ENCODE data around the gene GUCY1A2. TPM values are rescaled to one million over a fixed set of nuclear protein-coding genes. Genes with fewer than 3 reads are reported as not detected.

The GUCY1A2 gene
- total RNA-seq, 2 donors from 2014 or later, result 0.77 to 1.2 TPM

- Histone ChIP-seq H3K4me3 (no peak overlapping the region), H3K27ac (no peak overlapping the region), H3K27me3 (no peaks in the 10 kb centered on the region), H3K4me1 (no peaks in the 10 kb centered on the region), H3K9ac (ENCODE audit: low read depth in 2 of 2, low read length in 2 of 2) (no peak overlapping the region), H3K9me3 (no peaks in the 10 kb centered on the region), H3K36me3 (no peaks in the 10 kb centered on the region)
- no peak for TF ChIP-seq CTCF (IDR thresholded peaks at IDR 0.05)
- intact Hi-C loops (cut with DNase I), result no loop called here
- no peak for DNase-seq
Measured at GRCh38 chr11:106950067-106950491, 68.2 kb downstream of the GUCY1A2 start.

- no peaks in the 10 kb centered on the region for H3K9me3 ChIP-seq
- no peak overlapping the region for H3K9ac ChIP-seq (ENCODE audit: low read depth in 2 of 2, low read length in 2 of 2)
- H3K4me1 ChIP-seq, result no peaks in the 10 kb centered on the region
- no peaks in the 10 kb centered on the region for H3K27me3 ChIP-seq
- intact Hi-C loops (cut with DNase I), result no loop called here
- no peak overlapping the region for H3K4me3 ChIP-seq
- no peak for DNase-seq
- H3K27ac ChIP-seq, result no peak overlapping the region
- no peak for TF ChIP-seq CTCF (IDR thresholded peaks at IDR 0.05)
- no peaks in the 10 kb centered on the region for H3K36me3 ChIP-seq
Measured at GRCh38 chr11:106943089-106943488, 75.2 kb downstream of the GUCY1A2 start.

- Histone ChIP-seq H3K4me1 (no peaks in the 10 kb centered on the region), H3K4me3 (no peak overlapping the region), H3K36me3 (no peaks in the 10 kb centered on the region), H3K27me3 (no peaks in the 10 kb centered on the region), H3K9me3 (no peaks in the 10 kb centered on the region), H3K9ac (ENCODE audit: low read depth in 2 of 2, low read length in 2 of 2) (no peak overlapping the region), H3K27ac (no peak overlapping the region)
- no peak for TF ChIP-seq CTCF (IDR thresholded peaks at IDR 0.05)
- DNase-seq, result no peak
- intact Hi-C loops (cut with DNase I), result no loop called here
Measured at GRCh38 chr11:106939157-106939556, 79.1 kb downstream of the GUCY1A2 start.

GRCh38 chr11:106937111-106937510 lies 81.2 kb downstream of the GUCY1A2 start:
- Histone ChIP-seq H3K9me3 (no peaks in the 10 kb centered on the region), H3K4me1 (no peaks in the 10 kb centered on the region), H3K9ac (ENCODE audit: low read depth in 2 of 2, low read length in 2 of 2) (no peak overlapping the region), H3K4me3 (no peak overlapping the region), H3K36me3 (no peaks in the 10 kb centered on the region), H3K27ac (no peak overlapping the region), H3K27me3 (no peaks in the 10 kb centered on the region)
- TF ChIP-seq CTCF (IDR thresholded peaks at IDR 0.05), result no peak
- intact Hi-C loops (cut with DNase I), result no loop called here
- no peak for DNase-seq

GRCh38 chr11:106925245-106925644 lies 93.0 kb downstream of the GUCY1A2 start:
- H3K9ac ChIP-seq (ENCODE audit: low read depth in 2 of 2, low read length in 2 of 2), result no peak overlapping the region
- H3K9me3 ChIP-seq, result no peaks in the 10 kb centered on the region
- no peak for DNase-seq
- H3K4me3 ChIP-seq, result no peak overlapping the region
- no peaks in the 10 kb centered on the region for H3K36me3 ChIP-seq
- no peak for TF ChIP-seq CTCF (IDR thresholded peaks at IDR 0.05)
- no peaks in the 10 kb centered on the region for H3K27me3 ChIP-seq
- intact Hi-C loops (cut with DNase I), result no loop called here
- H3K27ac ChIP-seq, result no peak overlapping the region
- no peaks in the 10 kb centered on the region for H3K4me1 ChIP-seq
